ENCODE results near the gene ROR1.

DNA sequence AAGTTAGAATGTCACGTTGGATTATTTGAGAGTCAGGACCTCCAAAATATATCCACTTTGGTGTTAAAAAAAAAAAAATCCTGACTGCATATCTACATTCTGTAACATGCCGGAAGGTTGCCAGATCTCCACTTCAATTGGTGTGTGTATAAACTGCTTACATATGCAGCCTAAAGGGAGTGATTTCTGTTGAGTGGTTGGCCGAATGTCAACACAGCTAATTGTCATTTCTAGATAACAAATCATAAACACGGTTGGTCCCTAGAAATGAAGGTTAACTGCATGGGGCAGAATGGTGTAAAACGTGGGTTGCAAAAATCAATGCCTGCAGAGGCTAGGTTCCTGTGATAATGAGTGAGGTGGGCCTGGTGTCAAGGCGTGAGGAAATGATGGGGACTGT, 15.0 kb upstream of the ROR1 start:
- TF ChIP-seq EP300 (IDR thresholded peaks at IDR 0.05) (no peak), POLR2AphosphoS5 (IDR thresholded peaks at IDR 0.05) (no peak), POLR2A (IDR thresholded peaks at IDR 0.05; ENCODE audit: low read depth) (no peak)
- TF ChIP-seq, protein P1, sequence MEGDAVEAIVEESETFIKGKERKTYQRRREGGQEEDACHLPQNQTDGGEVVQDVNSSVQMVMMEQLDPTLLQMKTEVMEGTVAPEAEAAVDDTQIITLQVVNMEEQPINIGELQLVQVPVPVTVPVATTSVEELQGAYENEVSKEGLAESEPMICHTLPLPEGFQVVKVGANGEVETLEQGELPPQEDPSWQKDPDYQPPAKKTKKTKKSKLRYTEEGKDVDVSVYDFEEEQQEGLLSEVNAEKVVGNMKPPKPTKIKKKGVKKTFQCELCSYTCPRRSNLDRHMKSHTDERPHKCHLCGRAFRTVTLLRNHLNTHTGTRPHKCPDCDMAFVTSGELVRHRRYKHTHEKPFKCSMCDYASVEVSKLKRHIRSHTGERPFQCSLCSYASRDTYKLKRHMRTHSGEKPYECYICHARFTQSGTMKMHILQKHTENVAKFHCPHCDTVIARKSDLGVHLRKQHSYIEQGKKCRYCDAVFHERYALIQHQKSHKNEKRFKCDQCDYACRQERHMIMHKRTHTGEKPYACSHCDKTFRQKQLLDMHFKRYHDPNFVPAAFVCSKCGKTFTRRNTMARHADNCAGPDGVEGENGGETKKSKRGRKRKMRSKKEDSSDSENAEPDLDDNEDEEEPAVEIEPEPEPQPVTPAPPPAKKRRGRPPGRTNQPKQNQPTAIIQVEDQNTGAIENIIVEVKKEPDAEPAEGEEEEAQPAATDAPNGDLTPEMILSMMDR (IDR thresholded peaks at IDR 0.05) = no peak
